Tibial nerve (tissue), 3 donors: ENCODE results near the gene CHEK2.
"Not testable (repeated sequence)": the region's sequence is repeated elsewhere in the genome, so short reads cannot be mapped to it uniquely, and the experiment has no call there.

Experiments used
- CTCF ChIP-seq, 5 experiments: fragments of 200-600 bp in 3 of 5; fragments of 450-650 bp in 2 of 5; sonication (generic) in 3 of 5; IDR thresholded peaks; one replicate each; pipeline ENCODE4 v1.5.1; 2016 to 2019; ENCODE audit warnings: antibody characterized with exemption in 5 of 5, mild to moderate bottlenecking in 3 of 5, moderate library complexity in 2 of 5
- POLR2A ChIP-seq, 2 donors: fragments of 450-650 bp; IDR thresholded peaks; one replicate each; pipeline ENCODE4 v1.6.1; 2017; ENCODE audit warnings: antibody characterized with exemption in 2 of 2, mild to moderate bottlenecking in 2 of 2, moderate library complexity in 2 of 2

GRCh38 chr22:28682966-28683365, 58.7 kb downstream of the CHEK2 start:
- not testable (repeated sequence) for TF ChIP-seq CTCF, POLR2A (IDR thresholded peaks at IDR 0.05)
